SH-SY5Y (cell line): ENCODE data around the gene C19orf73.

Experiments used
- GATA2 ChIP-seq: IDR thresholded peaks from 2 replicates; pipeline ENCODE4 v1.6.1; 2011; ENCODE audit warnings: mild to moderate bottlenecking, low read depth, low read length
- GATA3 ChIP-seq: IDR thresholded peaks from 2 replicates; pipeline ENCODE4 v1.6.1; 2011; ENCODE audit warnings: low read depth, mild to moderate bottlenecking, low read length, moderate library complexity

- no peak for TF ChIP-seq GATA3
- TF ChIP-seq GATA2, result no peak
Measured at GRCh38 chr19:49092686-49093085, 26.3 kb downstream of the C19orf73 start.
